Measurements from ENCODE around the gene SLC39A1. TPM values are rescaled to one million over a fixed set of nuclear protein-coding genes. Genes with fewer than 3 reads are reported as not detected.

The SLC39A1 gene, protein sequence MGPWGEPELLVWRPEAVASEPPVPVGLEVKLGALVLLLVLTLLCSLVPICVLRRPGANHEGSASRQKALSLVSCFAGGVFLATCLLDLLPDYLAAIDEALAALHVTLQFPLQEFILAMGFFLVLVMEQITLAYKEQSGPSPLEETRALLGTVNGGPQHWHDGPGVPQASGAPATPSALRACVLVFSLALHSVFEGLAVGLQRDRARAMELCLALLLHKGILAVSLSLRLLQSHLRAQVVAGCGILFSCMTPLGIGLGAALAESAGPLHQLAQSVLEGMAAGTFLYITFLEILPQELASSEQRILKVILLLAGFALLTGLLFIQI
- total RNA-seq (2014; rRNA removed; shearing (Covaris generic)) (218 and 220 TPM in 2 replicates), polyA plus RNA-seq (2016; fragmentation: Nextera tagmentation; extraction: Ambion mirVana) (87.3 and 91.3 TPM in 2 replicates)
- long read RNA-seq, transcript SLC39A1-203 (4 exons, 2,398 nt) = minor isoform, 6 of 206 reads
- long read RNA-seq, transcript SLC39A1-204 (3 exons, 2,723 nt) = minor isoform, 33 of 206 reads
- long read RNA-seq, transcript SLC39A1-202 (4 exons, 2,084 nt) = major isoform, 158 of 206 reads
- long read RNA-seq, partial matches to known transcripts = 0 of 206 reads
- long read RNA-seq, other reads (novel, unspliced or antisense) = 7 of 206 reads

DNA sequence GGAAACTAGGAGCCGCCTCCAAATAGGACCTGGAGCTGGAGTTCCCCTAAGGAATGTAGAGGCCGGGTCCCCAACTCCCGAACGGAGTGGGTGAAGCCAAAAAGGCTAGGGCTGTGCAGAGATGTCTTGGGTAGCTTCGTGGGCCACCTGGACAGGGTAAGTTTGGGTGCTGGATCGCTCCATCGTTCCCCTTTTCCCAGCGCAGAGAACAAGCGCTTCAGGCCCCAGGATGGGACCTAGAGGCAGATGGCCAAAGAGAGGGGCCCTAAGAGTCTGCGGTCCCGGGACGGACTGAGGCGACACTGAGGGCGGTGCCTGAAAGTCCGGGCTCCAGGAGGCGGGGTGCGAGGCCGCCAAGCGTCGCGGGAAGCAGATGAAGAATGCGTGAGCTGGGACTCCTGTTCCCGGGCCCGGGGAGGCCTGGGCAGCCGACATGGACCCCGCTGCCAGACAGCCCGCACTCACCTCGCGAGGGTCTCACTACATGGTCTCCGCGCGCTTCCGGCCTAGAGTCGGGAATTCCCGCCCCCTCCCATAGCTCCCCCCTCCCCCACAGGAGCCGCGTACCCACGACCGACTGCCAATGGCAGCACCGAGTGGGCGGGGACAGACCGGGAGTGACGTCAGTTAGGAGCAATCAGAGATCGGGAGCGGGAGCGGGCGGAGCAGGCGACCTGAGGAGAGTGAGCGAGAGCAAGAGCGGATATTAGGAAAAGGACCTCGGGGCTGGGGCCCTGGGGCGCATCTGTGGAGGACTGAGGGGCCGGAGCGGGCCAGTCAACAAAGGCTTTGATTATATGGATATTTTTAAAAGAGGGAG is at the start of gene SLC39A1:
Gene SLC39A1, minus strand, starts transcription at position 508 of the 820 bp plus-strand sequence. CDS start 822 bp downstream, outside the sequence.
- Histone ChIP-seq H2AFZ (no peak within 1 kb of the TSS), H3K79me2 (replicated peaks; ENCODE audit: insufficient read depth) (peaks cover 48% of the 10 kb centered on the region), H4K20me1 (replicated peaks; ENCODE audit: insufficient read depth) (no peaks in the 10 kb centered on the region), H3K27me3 (ENCODE audit: insufficient read depth) (no peaks in the 10 kb centered on the region), H3K36me3 (ENCODE audit: insufficient read depth) (peaks cover 14% of the 10 kb centered on the region), H3K9me2 (ENCODE audit: insufficient read depth) (no peaks in the 10 kb centered on the region), H3K4me1 (ENCODE audit: insufficient read depth) (peaks cover 40% of the 10 kb centered on the region), H3K4me2 (peak within 1 kb of the TSS; percentile 97), H3K4me3 (peak within 1 kb of the TSS; percentile 83), H3K27ac (ENCODE audit: low read depth) (peak within 1 kb of the TSS; percentile 100), H3F3A (replicated peaks; ENCODE audit: low read depth) (peaks cover 45% of the 10 kb centered on the region)
- H3K9me3 Mint-ChIP-seq = peaks cover 4% of the 10 kb centered on the region; the same call in 1 of the 3 replicates
- H3K4me3 Mint-ChIP-seq = peak within 1 kb of the TSS; percentile 81
- H3K27me3 Mint-ChIP-seq (ENCODE audit: insufficient read depth, low read depth, poor library complexity) = peaks cover 26% of the 10 kb centered on the region
- peaks cover 54% of the 10 kb centered on the region for H3K36me3 Mint-ChIP-seq (ENCODE audit: low read depth)
- ATAC-seq (peak; percentile 54), DNase-seq (ENCODE audit: low spot score) (peak; percentile 100)
- peak within 1 kb of the TSS; percentile 96 for H3K27ac Mint-ChIP-seq
- peaks cover 42% of the 10 kb centered on the region for H3K4me1 Mint-ChIP-seq
- TF ChIP-seq CREB1 (CRISPR knock-in tag; IDR thresholded peaks at IDR 0.05; ENCODE audit: low read depth) (peak; percentile 90), ZNF114 (CRISPR knock-in tag; IDR thresholded peaks at IDR 0.05) (no peak), NANOG (IDR thresholded peaks at IDR 0.05; ENCODE audit: borderline replicate concordance) (no peak), EZH2phosphoT487 (IDR thresholded peaks at IDR 0.05; ENCODE audit: unreplicated experiment) (no peak), ZNF331 (CRISPR knock-in tag; IDR thresholded peaks at IDR 0.05; ENCODE audit: low read depth) (no peak), JUNB (IDR thresholded peaks at IDR 0.05; ENCODE audit: unreplicated experiment) (no peak), EZH2 (IDR thresholded peaks at IDR 0.05; ENCODE audit: low read depth, unreplicated experiment) (no peak), STAT1 (IDR thresholded peaks at IDR 0.05; ENCODE audit: unreplicated experiment) (no peak), POLR2AphosphoS5 (IDR thresholded peaks at IDR 0.05; ENCODE audit: low read depth) (peak; percentile 77)
- TF ChIP-seq, protein P1, sequence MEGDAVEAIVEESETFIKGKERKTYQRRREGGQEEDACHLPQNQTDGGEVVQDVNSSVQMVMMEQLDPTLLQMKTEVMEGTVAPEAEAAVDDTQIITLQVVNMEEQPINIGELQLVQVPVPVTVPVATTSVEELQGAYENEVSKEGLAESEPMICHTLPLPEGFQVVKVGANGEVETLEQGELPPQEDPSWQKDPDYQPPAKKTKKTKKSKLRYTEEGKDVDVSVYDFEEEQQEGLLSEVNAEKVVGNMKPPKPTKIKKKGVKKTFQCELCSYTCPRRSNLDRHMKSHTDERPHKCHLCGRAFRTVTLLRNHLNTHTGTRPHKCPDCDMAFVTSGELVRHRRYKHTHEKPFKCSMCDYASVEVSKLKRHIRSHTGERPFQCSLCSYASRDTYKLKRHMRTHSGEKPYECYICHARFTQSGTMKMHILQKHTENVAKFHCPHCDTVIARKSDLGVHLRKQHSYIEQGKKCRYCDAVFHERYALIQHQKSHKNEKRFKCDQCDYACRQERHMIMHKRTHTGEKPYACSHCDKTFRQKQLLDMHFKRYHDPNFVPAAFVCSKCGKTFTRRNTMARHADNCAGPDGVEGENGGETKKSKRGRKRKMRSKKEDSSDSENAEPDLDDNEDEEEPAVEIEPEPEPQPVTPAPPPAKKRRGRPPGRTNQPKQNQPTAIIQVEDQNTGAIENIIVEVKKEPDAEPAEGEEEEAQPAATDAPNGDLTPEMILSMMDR (conservative IDR thresholded peaks at IDR 0.05; ENCODE audit: low read depth in 2 of 2) = no peak; a peak in 1 of 4 replicates
- TF ChIP-seq, protein P2, sequence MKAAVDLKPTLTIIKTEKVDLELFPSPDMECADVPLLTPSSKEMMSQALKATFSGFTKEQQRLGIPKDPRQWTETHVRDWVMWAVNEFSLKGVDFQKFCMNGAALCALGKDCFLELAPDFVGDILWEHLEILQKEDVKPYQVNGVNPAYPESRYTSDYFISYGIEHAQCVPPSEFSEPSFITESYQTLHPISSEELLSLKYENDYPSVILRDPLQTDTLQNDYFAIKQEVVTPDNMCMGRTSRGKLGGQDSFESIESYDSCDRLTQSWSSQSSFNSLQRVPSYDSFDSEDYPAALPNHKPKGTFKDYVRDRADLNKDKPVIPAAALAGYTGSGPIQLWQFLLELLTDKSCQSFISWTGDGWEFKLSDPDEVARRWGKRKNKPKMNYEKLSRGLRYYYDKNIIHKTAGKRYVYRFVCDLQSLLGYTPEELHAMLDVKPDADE (IDR thresholded peaks at IDR 0.05) = 0 out of 2 replicates have a peak, but pooled peaks have one; percentile 18
- TF ChIP-seq, protein P3, sequence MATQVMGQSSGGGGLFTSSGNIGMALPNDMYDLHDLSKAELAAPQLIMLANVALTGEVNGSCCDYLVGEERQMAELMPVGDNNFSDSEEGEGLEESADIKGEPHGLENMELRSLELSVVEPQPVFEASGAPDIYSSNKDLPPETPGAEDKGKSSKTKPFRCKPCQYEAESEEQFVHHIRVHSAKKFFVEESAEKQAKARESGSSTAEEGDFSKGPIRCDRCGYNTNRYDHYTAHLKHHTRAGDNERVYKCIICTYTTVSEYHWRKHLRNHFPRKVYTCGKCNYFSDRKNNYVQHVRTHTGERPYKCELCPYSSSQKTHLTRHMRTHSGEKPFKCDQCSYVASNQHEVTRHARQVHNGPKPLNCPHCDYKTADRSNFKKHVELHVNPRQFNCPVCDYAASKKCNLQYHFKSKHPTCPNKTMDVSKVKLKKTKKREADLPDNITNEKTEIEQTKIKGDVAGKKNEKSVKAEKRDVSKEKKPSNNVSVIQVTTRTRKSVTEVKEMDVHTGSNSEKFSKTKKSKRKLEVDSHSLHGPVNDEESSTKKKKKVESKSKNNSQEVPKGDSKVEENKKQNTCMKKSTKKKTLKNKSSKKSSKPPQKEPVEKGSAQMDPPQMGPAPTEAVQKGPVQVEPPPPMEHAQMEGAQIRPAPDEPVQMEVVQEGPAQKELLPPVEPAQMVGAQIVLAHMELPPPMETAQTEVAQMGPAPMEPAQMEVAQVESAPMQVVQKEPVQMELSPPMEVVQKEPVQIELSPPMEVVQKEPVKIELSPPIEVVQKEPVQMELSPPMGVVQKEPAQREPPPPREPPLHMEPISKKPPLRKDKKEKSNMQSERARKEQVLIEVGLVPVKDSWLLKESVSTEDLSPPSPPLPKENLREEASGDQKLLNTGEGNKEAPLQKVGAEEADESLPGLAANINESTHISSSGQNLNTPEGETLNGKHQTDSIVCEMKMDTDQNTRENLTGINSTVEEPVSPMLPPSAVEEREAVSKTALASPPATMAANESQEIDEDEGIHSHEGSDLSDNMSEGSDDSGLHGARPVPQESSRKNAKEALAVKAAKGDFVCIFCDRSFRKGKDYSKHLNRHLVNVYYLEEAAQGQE (IDR thresholded peaks at IDR 0.05; ENCODE audit: unreplicated experiment) = peak; percentile 19
